NK-92 treated with Interleukin-12 subunit alpha and Interleukin-12 subunit beta, amount 100 ng/mL, for 24 hours (cell line): ENCODE results near the gene MCF2L2.
"Not testable (repeated sequence)": the region's sequence is repeated elsewhere in the genome, so short reads cannot be mapped to it uniquely, and the experiment has no call there.

Source experiments
- DNase-seq: peaks from one replicate; lab custom pipeline; 2025; lab: John Stamatoyannopoulos, UW

The MCF2L2 gene

GRCh38 chr3:183233966-183234365 is 194.5 kb downstream of the MCF2L2 start:
- DNase-seq: no peak

DNA sequence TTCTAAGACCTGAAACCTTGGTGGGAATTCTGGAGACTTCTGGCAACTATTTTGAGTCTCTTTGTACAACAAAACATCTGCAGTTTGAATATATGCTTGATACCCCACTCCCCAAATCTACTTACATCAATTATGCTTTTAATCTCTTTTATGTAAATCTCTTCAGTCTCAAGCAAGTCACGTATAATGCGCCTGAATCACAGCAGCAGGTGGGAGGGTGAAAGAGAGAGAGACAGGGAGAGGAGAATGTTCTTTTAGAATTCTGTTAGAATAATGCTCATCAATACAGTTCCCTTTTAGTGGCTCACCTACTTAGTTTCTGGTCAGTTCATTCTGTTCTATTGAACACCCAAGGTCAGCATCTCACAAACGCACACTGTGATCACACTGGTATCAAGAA is 197.6 kb downstream of the MCF2L2 start:
- no peak for DNase-seq

DNA sequence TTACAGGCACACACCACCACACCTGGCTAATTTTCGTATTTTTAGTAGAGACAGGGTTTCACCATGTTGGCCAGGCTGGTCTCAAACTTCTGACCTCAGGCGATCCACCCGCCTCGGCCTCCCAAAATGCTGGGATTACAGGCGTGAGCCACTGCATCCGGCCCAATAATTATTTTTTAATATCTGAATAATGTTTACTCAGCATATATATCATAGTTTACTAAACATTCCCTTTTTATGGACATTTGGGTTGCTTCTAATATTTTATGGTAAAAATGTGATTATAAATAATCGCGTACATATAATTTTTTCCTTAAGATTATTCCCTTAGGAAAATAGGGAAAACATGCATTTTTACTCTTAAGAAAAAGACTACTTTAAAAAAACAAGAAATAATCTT is 198.2 kb downstream of the MCF2L2 start:
- DNase-seq: not testable (repeated sequence)

- DNase-seq: no peak
These were observed 199.2 kb downstream of the MCF2L2 start for GRCh38 chr3:183229178-183229577.

DNA sequence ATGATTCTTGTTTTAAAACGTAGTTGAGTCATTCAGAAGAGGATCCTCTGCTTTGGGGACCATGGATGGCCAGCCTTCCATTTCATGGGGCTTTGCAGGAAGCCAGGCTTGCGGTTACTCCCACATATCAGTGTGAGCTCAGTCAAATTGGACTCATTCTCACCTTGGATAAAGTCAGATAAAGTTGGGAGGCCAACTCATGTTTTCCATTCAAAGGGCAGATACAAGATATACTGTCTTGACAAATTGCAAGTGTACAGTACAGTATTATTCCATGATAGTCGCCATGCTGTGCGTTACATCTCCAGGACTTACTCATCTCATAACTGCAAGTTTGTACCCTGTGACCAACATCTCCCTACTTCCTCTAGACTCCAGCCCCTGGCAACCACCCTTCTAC is 200.8 kb downstream of the MCF2L2 start:
- no peak for DNase-seq

- no peak for DNase-seq
These were observed 202.0 kb downstream of the MCF2L2 start for GRCh38 chr3:183226333-183226890.

DNA sequence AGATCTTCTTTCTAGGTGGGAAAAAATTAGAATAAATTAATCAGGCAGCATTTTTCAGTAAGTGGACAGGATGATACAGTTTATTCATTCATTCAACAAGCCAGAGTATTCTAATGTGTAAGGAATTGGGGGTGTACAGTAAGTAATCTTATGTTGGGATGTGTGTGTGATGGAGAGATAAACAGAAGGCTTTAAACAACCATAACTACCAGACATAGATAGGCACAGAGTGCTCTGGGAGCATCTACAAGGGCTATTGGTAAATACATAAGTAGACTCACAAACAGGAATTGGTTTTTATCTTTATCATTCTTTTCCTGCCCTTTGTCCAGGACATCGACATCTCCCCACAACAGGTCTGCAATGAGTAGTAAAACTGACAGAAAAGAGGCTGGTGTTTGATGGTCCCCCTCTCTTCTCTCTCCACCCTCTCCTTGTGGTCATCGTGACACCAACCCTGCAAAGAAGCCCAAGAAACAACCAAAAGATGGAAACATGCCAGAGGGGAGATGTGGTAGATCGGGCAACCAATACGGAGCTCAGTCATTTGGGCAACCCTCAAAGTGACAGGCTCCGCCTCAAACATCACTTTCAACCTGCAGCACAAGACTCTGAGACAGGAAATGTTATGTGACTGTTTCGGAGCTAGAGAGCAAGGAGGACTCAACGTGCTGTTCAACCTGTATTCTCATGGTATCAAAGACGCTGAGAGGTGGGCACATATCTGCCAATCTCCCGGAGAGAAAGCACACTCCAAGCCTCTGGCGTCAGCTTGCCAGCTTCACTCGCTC is 204.0 kb downstream of the MCF2L2 start:
- DNase-seq: no peak

GRCh38 chr3:183222631-183223235 is 205.7 kb downstream of the MCF2L2 start:
- no peak for DNase-seq

- DNase-seq: no peak
These were observed 207.6 kb downstream of the MCF2L2 start for GRCh38 chr3:183220828-183221227.

GRCh38 chr3:183218826-183219225 is 209.6 kb downstream of the MCF2L2 start:
- DNase-seq: no peak

- no peak for DNase-seq
These were observed 210.7 kb downstream of the MCF2L2 start for GRCh38 chr3:183217548-183218332.

DNA sequence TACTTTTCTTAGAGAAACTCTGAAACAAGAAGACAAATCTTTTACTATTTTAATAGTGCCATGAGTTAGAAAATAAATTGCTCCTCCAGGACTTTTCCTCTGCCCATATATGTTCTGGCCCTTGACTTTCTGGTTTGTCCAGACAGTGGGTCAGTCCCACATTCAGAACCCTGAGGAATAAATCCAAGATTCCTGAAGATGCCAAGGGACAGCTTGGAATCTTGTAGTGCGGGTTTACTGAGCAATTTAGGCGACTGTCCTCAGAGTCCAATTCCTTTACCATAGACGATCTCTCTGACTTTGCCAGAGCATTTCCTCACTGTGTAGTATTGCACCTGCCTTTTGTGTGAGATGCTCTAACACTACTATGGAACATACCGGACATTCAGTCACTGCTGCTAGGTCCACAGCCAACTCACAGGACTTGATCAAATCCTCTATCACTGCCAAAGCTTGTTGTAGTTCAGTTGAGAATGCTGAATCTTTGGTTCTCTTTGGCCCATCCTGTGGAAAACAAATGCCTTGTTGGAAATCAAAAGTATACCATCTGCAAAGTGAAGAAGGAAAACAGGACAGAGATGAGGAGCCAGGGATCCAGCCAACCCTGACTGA is 212.7 kb downstream of the MCF2L2 start:
- no peak for DNase-seq

DNA sequence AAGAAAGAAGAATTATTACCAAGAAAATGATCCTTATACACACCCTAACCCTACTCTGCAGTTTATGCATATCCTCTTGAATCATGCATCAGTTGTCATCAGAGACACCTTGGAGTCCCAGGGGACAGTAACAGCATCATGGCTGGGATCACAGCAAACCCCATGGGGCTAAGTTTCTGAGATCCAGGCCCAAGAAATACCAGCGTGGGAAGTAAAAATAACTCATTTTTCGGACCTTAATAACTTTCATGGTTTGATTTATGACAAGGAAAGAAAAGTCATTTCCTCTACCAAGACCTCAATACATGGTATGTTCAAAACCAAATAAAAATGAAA is 214.2 kb downstream of the MCF2L2 start:
- no peak for DNase-seq

GRCh38 chr3:183213415-183214276 is 214.8 kb downstream of the MCF2L2 start:
- no peak for DNase-seq

DNA sequence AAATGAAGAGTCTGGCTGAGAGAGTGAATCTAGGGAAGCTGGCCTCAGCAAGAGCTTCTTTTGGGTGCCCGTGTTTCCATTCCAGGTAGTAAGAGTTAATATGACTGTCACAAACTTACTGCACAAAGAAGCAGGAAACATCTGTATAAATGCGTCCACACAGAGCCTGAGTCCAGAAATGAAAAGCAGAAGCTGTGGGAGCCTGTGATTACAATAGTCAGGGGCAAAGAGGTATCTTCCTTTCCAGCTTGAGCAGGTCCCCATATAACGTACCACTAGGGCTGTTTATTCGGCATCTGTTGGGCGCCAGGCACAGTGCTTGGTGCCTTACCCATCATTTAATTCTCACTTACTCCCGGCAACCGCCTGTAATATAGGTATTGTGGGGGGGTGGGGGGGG is 215.9 kb downstream of the MCF2L2 start:
- no peak for DNase-seq

DNA sequence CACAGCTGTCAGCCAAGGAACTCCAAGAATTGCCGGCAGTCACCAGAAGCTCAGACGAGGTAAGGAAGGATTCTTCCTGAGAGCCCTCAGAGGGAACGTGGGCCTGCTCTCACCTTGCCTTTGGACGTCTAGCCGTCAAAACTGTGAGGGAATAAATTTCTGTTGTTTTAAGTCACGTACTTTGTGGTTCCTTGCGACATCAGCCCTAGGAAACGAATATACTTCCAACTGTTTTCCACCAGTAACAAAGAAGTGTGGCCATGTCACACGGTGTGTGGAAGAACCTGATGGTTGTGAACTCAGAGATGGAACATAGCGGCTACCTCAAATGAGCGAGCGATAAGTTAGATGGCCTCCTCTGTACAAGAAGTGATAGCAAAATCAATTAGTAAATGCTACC is 216.3 kb downstream of the MCF2L2 start:
- DNase-seq: no peak

DNA sequence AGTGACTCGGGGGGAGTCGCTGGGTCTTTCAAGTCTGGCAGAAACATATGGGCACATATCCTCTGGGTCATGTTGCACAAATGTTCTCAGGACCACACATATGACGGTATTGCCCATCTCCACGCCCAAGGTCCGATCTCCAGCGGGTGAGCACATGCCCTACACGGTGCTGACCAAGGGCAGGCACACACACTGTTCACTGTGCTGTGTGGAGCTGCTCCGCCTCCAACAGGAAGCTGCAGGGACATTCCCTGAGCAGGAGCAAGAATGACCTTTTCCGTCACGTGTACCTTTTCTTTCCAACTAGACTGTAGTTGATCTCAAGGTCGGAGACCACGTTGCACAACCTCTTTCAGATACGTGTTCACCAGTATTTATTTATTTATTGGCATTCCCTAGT is 217.1 kb downstream of the MCF2L2 start:
- DNase-seq: no peak

- no peak for DNase-seq
These were observed 217.5 kb downstream of the MCF2L2 start for GRCh38 chr3:183210862-183211341.

GRCh38 chr3:183210341-183210740 is 218.1 kb downstream of the MCF2L2 start:
- no peak for DNase-seq

GRCh38 chr3:183208800-183209199 is 219.6 kb downstream of the MCF2L2 start:
- DNase-seq: no peak

GRCh38 chr3:183208260-183208659 is 220.2 kb downstream of the MCF2L2 start:
- DNase-seq: no peak
